Retinal pigment epithelial cell (primary cell): ENCODE measurements around the gene KCNJ9.

Source experiments
- DNase-seq: peaks from one replicate; pipeline ENCODE4 v3.0.0-alpha.2; 2010; ENCODE audit warnings: low read depth
- H3K4me3 ChIP-seq: 2 replicates; pipeline ENCODE4 v1.5.1; 2011; ENCODE audit warnings: mild to moderate bottlenecking, low read length, control low read depth, moderate library complexity
- TF ChIP-seq, protein P1 (sequence below): conservative IDR thresholded peaks from 2 replicates; pipeline ENCODE4 v1.5.1; 2011; ENCODE audit warnings: low read depth, low read length, control low read depth, inconsistent platforms

Gene KCNJ9

DNA sequence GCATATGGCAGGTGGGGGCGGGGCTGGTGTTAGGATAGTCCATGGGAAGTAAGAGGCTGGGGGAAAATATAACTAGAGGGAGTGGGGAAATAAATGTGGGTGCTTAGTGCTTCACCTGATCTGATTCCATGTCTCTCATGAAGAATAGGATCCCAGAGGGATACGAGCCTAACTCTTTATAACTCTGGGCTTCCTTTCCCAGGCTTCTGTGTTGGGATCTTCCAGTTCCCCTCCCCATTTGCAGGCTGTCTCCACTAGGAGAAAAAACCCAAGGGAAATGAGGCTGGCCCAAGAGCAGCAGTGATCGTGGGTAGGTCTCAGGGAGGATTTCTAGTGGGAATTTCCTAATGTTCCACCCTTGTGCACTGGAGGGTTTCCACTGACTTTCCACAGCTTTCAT lies 1.6 kb downstream of the KCNJ9 start:
- no peak overlapping the region for H3K4me3 ChIP-seq
- TF ChIP-seq, protein P1, sequence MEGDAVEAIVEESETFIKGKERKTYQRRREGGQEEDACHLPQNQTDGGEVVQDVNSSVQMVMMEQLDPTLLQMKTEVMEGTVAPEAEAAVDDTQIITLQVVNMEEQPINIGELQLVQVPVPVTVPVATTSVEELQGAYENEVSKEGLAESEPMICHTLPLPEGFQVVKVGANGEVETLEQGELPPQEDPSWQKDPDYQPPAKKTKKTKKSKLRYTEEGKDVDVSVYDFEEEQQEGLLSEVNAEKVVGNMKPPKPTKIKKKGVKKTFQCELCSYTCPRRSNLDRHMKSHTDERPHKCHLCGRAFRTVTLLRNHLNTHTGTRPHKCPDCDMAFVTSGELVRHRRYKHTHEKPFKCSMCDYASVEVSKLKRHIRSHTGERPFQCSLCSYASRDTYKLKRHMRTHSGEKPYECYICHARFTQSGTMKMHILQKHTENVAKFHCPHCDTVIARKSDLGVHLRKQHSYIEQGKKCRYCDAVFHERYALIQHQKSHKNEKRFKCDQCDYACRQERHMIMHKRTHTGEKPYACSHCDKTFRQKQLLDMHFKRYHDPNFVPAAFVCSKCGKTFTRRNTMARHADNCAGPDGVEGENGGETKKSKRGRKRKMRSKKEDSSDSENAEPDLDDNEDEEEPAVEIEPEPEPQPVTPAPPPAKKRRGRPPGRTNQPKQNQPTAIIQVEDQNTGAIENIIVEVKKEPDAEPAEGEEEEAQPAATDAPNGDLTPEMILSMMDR, result no peak
- no peak for DNase-seq

DNA sequence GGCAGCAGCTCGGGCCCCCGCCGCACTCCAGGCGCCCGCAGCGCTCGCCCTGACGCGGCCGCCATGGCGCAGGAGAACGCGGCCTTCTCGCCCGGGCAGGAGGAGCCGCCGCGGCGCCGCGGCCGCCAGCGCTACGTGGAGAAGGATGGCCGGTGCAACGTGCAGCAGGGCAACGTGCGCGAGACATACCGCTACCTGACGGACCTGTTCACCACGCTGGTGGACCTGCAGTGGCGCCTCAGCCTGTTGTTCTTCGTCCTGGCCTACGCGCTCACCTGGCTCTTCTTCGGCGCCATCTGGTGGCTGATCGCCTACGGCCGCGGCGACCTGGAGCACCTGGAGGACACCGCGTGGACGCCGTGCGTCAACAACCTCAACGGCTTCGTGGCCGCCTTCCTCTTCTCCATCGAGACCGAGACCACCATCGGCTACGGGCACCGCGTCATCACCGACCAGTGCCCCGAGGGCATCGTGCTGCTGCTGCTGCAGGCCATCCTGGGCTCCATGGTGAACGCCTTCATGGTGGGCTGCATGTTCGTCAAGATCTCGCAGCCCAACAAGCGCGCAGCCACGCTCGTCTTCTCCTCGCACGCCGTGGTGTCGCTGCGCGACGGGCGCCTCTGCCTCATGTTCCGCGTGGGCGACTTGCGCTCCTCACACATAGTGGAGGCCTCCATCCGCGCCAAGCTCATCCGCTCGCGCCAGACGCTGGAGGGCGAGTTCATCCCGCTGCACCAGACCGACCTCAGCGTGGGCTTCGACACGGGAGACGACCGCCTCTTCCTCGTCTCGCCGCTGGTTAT lies 2.8 kb downstream of the KCNJ9 start:
- TF ChIP-seq, protein P1, result peak; percentile 75
- peak overlapping the region; percentile 35 for H3K4me3 ChIP-seq
- DNase-seq, result no peak

DNA sequence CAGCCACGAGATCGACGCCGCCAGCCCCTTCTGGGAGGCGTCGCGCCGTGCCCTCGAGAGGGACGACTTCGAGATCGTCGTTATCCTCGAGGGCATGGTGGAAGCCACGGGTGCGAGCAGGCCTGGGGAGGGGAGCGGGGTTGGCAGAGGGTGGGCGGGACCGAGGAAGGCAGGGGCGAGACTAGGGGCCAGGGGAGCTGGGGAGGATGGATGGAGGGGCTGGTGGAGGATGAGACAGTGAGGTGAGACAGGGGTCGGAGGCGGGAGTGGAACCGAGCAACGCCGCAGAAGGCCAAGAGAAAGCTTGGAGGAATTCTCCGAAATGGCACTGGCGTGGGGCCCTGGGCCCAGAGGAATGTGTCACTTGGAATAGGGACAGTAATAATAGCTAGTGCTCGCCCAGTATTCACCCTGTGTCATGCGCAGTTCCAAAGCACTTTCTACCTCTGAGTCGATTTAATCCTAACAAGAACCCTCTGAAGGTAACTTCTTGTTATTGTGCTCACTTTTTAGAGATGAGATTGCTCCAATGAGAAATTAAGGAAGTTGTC lies 3.5 kb downstream of the KCNJ9 start:
- no peak overlapping the region for H3K4me3 ChIP-seq
- TF ChIP-seq, protein P1, result no peak
- no peak for DNase-seq

DNA sequence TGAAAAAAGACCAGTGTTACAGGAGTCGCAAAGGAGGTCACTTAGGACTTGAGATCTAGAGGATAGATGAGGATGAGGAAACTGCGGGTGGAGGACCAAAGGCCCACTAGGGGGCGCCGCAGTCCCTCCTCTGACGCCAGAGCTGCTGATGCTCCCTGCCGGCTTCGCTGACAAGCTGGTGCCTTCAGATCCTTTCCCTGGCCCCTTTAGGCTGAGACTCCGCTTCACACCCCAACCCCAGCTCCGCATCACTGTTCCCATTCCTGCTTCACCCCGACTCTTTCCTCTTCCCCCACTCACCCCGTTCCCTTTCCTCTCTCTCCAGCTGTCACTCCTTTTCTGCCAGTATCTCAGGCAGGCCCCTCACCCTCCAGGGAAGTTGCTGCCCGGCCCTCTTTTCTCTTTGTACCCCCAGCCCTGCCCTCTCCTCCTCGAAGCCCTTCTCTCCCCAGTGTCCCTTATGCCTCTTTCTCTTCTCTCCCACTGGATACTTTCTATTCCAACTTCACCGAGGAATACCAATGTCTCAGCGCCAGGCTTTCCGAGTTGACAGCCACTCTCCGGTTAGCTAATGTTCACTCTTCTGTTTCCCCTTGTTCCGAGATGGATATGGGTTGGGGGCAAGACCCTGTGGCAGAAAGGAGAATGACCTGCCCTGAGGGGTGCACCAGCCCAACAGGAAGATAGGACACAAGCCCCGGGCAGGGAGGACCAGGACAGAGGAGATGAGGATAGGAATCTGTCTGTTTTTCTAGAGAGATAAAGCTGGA lies 4.5 kb downstream of the KCNJ9 start:
- DNase-seq, result no peak
- no peak overlapping the region for H3K4me3 ChIP-seq
- TF ChIP-seq, protein P1, result peak; percentile 95

DNA sequence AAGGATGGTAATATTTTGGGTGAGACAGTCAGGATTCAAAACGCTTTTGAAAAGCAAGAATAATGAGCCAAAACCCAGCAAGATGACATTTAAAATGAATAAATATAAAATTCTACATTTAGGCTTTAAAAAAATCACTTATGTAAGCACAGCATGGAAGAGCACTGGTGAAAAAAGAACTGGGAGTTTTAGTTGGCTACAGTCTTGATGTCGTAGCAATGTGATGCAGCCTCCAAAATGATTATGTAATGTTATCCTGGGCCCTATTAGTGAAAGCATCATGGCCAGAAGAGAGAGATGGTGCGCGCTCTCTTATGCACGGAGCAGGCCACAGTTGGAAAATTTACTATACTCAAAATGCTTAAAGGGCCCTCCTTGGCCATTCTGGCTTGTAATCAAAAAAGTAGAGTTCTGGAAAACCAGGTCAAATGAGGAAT lies 5.1 kb downstream of the KCNJ9 start:
- DNase-seq, result no peak
- TF ChIP-seq, protein P1, result no peak
- H3K4me3 ChIP-seq, result no peak overlapping the region

DNA sequence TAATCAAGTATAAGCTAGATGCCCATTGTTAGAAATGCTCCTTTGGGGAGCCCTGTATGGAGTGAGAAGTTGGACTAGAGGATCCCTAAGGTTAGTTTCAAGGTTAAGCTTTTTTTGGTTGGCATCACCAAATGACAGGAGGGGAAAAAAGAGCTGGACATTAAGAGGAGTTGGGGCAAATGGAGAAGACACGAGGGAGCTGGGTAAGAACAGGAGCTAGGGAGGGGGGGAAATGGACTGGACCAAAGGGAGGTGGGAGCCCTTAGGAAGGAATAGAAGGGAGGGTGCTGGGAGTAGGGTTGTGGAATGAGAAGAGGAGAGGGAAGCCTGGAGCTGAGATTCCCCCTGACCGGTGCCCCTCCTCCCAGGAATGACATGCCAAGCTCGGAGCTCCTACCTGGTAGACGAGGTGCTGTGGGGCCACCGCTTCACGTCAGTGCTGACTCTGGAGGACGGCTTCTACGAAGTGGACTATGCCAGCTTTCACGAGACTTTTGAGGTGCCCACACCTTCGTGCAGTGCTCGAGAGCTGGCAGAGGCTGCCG lies 5.9 kb downstream of the KCNJ9 start:
- TF ChIP-seq, protein P1, result no peak
- no peak for DNase-seq
- no peak overlapping the region for H3K4me3 ChIP-seq
